Activated T-cell treated with anti-CD3 and anti-CD28 coated beads, Interleukin-2, amount 50 U/mL, for 72 hours (primary cell): ENCODE results near the gene BAIAP2L1. TPM values are rescaled to one million over a fixed set of nuclear protein-coding genes. Genes with fewer than 3 reads are reported as not detected.
"Not testable (repeated sequence)": the region's sequence is repeated elsewhere in the genome, so short reads cannot be mapped to it uniquely, and the experiment has no call there.

Source experiments
- ATAC-seq, 2 donors: fragments of 150-1000 bp; cut with Tn5 transposase; replicated peaks in 1 of 2; 2 replicates each; pipeline ENCODE4 v1.10.0; 2021; ENCODE audit warnings: moderate library complexity in 2 of 2, mild to moderate bottlenecking in 1 of 2
- DNase-seq, 2 donors: peaks; one replicate each; pipeline ENCODE4 v3.0.0; 2021 to 2022; ENCODE audit warnings: mixed read lengths in 1 of 2
- H3K27ac Mint-ChIP-seq: one replicate; pipeline ENCODE4 v1.8.0; 2022; ENCODE audit warnings: mild to moderate bottlenecking, moderate library complexity, mixed read lengths
- H3K27me3 Mint-ChIP-seq: one replicate; pipeline ENCODE4 v1.8.0; 2022; ENCODE audit warnings: low read depth, mixed read lengths
- H3K36me3 Mint-ChIP-seq, 2 donors: one replicate each; pipeline ENCODE4 v1.8.0; 2022; ENCODE audit warnings: mixed read lengths in 2 of 2, mild to moderate bottlenecking in 1 of 2; ENCODE audit not compliant: insufficient read depth in 2 of 2
- H3K4me1 Mint-ChIP-seq: one replicate; pipeline ENCODE4 v1.8.0; 2022; ENCODE audit warnings: low read depth, mixed read lengths
- H3K4me3 Mint-ChIP-seq, 2 donors: one replicate each; pipeline ENCODE4 v1.8.0; 2022; ENCODE audit warnings: mild to moderate bottlenecking in 2 of 2, mixed read lengths in 2 of 2, moderate library complexity in 2 of 2
- H3K9me3 Mint-ChIP-seq, 2 donors: one replicate each; pipeline ENCODE4 v1.8.0; 2022; ENCODE audit warnings: mixed read lengths in 2 of 2
- total RNA-seq, 2 donors: library from RNA; stranded (reverse); gene quantifications; one replicate each; pipeline ENCODE4 v1.2.3, GENCODE V29; 2022

The BAIAP2L1 gene, protein sequence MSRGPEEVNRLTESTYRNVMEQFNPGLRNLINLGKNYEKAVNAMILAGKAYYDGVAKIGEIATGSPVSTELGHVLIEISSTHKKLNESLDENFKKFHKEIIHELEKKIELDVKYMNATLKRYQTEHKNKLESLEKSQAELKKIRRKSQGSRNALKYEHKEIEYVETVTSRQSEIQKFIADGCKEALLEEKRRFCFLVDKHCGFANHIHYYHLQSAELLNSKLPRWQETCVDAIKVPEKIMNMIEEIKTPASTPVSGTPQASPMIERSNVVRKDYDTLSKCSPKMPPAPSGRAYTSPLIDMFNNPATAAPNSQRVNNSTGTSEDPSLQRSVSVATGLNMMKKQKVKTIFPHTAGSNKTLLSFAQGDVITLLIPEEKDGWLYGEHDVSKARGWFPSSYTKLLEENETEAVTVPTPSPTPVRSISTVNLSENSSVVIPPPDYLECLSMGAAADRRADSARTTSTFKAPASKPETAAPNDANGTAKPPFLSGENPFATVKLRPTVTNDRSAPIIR
- total RNA-seq = 1 to 10 TPM; 5.1 to 9.6 TPM

DNA sequence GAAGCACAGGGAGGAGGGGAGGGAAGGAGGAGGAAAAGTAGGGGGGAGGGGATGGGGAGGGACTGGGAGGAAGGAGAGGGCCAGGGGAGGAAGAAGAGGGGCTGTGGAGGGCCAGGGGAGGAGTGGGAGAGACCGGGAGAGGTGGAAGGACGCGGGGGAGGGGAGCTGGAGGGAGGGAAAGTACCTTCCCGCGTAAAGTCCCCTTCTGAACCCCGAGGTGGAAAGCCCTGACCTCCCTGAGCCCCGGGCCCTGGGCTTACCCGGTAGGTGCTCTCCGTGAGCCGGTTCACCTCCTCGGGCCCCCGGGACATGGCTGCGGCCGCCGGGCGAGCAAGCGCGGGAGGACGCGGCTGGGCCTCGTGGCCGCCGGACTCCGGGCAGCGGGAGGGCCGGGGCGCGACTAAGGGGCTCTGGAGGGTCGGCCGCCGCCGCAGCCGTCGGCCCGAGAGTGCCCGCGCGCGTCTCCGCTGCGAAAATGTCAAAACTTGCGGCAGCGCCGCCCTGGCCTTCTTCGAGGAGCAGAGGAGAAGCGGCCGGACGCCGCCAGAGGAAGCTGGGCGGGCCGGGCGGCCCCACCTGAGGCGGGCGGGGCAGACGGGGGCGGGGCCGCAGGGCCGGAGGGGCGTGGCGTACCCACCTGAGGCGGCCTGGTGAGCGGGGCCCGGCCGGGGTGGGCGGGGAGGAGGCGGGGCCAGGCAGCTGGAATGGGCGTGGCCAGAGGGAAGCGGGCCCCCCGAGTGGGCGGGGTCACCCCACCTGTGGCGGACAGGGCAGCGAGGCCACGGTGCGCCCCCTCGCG lies at the start of gene BAIAP2L1:
TSS of gene BAIAP2L1 (minus strand) at position 549 of the 799 bp plus-strand sequence. CDS start at position 311, 238 bp downstream.
- Mint-ChIP-seq H3K27ac (no peak within 1 kb of the TSS), H3K36me3 (peaks cover 0 to 1% of the 10 kb centered on the region in 2 donors)

DNA sequence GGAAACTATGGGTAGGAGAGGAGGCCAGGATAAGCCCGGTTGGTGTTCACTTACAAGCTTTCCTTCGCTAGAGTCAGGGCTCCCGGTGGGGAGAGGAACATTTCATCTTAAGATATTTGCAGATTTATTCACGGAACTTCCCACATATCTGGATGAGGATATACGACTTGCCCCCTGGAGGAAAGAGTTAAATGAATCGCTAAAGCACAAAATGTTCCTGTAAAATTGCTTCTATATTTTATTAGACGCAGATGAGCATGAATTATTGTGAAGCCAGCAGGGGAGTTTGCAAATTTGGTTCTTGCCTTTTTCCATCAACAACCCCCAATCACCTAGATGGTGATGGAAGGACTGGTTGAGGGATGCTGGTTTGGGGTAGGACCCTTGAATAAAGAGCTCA lies 47.9 kb upstream of the BAIAP2L1 start:
- Mint-ChIP-seq H3K4me3 (no peak overlapping the region), H3K27me3 (no peaks in the 10 kb centered on the region), H3K9me3 (no peaks in the 10 kb centered on the region), H3K27ac (no peak overlapping the region), H3K36me3 (peaks cover 0 to 4% of the 10 kb centered on the region in 2 donors), H3K4me1 (no peaks in the 10 kb centered on the region)
- ATAC-seq (no peak), DNase-seq (no peak)

More for the DNA sequence above, at the start of gene BAIAP2L1:
- Mint-ChIP-seq H3K27me3 (peaks cover 18% of the 10 kb centered on the region), H3K4me1 (peaks cover 6% of the 10 kb centered on the region), H3K4me3 (peak within 1 kb of the TSS; percentile 75 to 84), H3K9me3 (no peaks in the 10 kb centered on the region)
- ATAC-seq (peak; percentile 92 to 94), DNase-seq (peak; percentile 91 to 96)

DNA sequence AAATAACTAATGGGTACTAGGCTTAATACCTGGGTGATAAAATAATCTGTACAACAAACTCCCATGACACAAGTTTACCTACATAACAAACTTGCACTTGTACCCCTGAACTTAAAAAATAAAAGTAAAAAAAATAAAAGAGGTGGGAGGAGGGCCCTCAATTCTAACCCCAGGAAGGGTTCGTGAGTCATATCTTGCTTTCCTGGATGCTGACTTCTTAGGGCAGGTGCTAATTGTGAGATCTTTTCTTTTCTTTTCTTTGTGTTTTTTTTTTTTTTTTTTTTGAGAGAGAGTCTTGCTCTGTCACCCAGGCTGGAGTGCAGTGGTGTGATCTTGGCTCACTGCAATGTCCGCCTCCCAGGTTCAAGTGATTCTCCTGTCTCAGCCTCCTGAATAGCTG lies 40.1 kb upstream of the BAIAP2L1 start:
- not testable (repeated sequence) for H3K27ac Mint-ChIP-seq, H3K27me3 Mint-ChIP-seq

DNA sequence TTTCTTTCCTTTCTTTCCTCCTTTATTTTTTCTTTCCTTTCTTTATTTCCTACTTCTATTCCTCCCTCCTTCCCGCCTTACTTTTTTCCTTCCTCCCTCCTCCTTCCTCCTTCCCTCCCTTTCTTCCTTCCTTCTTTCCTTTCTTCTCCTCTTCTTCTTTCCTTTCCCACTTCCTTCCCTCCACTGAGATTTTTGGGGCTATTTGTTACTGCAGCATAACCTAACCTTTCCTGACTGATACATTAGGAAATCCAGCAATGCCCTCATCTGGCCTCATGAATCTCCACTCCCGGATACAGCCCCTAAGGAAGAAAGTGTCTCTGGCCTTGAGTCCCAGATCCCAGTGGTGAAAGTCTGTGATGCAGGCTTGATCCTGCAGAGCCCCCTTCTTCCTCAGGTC lies 38.6 kb upstream of the BAIAP2L1 start:
- no peak overlapping the region for H3K27ac Mint-ChIP-seq
- H3K9me3 Mint-ChIP-seq = peaks cover 2 to 6% of the 10 kb centered on the region in 2 donors
- no peak for ATAC-seq

More for the DNA sequence above, 40.1 kb upstream of the BAIAP2L1 start:
- H3K4me3 Mint-ChIP-seq, H3K36me3 Mint-ChIP-seq, DNase-seq, H3K4me1 Mint-ChIP-seq, H3K9me3 Mint-ChIP-seq: not testable (repeated sequence)
- ATAC-seq = peak in 1 of 2 donors; percentile 22

DNA sequence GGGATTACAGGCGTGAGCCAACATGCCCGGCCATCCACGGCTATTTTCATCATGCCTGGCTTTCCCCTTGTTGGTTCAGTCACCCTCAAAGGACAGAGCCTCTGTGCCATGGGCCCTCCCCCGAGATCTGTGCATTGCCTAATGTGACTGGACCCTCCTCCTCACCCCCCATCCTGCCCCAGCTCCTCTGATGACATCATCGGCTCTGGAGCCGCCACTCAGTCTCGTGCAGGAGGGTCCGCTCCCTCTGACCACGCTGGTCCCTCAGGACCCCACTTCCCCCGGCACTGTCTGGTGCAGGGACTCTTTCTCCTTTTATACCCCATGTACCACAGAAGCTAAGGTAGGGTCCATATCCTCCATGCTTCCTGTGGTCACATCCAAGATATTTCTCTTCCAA lies 33.2 kb upstream of the BAIAP2L1 start:
- H3K27me3 Mint-ChIP-seq = no peaks in the 10 kb centered on the region

More for the DNA sequence above, 38.6 kb upstream of the BAIAP2L1 start:
- DNase-seq = no peak
- Mint-ChIP-seq H3K36me3 (peaks cover 0 to 2% of the 10 kb centered on the region in 2 donors), H3K4me1 (no peaks in the 10 kb centered on the region), H3K27me3 (no peaks in the 10 kb centered on the region), H3K4me3 (no peak overlapping the region)

DNA sequence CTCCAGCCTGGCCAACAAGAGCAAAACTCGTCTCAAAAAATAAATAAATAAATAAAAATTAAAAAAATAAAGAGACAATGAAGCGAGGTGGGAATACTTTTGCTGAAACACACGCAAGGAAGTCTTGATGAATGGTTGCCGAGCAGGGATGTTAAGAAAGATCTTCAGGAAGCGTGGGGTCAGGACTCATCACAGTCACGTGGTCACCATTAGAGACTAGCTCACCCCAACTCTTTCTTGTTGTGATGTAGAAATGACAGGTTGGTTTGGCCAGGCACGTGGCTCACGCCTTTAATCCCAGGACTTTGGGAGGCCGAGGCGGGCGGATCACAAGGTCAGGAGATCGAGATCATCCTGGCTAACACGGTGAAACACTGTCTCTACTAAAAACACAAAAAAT lies 28.9 kb upstream of the BAIAP2L1 start:
- peaks cover 5% of the 10 kb centered on the region for H3K27me3 Mint-ChIP-seq
- ATAC-seq (no peak), DNase-seq (no peak)
- no peak overlapping the region for H3K27ac Mint-ChIP-seq
- no peak overlapping the region for H3K4me3 Mint-ChIP-seq
- H3K36me3 Mint-ChIP-seq = no peaks in the 10 kb centered on the region
- no peaks in the 10 kb centered on the region for H3K9me3 Mint-ChIP-seq
- H3K4me1 Mint-ChIP-seq = no peaks in the 10 kb centered on the region

More for the DNA sequence above, 33.2 kb upstream of the BAIAP2L1 start:
- no peaks in the 10 kb centered on the region for H3K9me3 Mint-ChIP-seq
- no peak overlapping the region for H3K4me3 Mint-ChIP-seq
- ATAC-seq = no peak
- H3K27ac Mint-ChIP-seq = no peak overlapping the region
- no peak for DNase-seq
- no peaks in the 10 kb centered on the region for H3K4me1 Mint-ChIP-seq
- H3K36me3 Mint-ChIP-seq = no peaks in the 10 kb centered on the region

DNA sequence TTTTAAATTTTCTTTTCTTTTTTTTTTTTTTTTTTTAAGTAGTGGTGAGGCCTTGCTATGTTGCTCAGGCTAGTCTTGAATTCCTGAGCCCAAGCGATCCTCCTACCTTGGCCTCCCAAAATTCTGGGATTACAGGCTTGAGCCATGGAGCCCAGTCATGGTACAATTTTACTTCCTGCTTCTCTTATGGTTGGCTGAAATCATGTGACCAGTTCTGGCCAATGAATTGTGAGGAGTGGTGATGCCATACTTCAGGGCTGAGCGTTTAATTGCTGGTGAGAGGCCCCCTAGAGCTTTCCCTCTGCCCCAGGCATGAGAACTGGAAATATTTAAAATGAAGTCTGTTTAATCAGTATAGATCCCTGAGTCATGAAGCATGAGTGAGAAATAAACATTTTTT lies 22.2 kb upstream of the BAIAP2L1 start:
- Mint-ChIP-seq H3K27ac (no peak overlapping the region), H3K4me1 (no peaks in the 10 kb centered on the region)

DNA sequence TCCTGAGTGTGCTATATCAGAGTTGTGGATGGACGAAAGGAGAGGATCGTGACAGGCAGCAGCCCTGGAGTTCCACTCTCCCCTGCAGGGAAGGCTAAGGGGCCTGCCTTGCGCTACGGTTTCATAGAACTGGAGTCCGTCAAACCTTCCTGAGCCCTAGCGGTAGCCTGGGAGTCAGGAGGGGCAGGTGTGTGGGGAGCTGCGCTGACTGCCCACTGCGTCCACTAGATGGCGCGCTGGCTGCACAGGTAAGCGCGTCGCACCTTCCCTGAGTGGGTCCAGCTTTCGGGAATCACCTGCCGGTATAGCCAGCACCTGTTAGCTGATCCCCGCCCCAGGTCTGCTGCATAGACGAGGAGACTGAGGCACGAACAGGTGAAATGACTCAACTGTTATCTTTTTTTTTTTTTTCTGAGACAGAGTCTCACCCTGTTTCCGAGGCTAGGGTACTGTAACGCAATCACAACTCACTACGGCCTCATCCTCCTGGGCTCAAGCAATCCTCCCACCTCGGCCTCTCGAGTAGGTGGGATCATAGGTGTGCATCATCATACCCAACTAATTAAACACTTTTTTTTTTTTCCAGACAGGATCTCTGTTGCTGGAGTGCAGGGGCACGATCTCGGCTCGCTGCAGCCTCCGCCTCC lies 20.2 kb upstream of the BAIAP2L1 start:
- peaks cover 0 to 3% of the 10 kb centered on the region in 2 donors for H3K9me3 Mint-ChIP-seq
- H3K36me3 Mint-ChIP-seq = no peaks in the 10 kb centered on the region
- H3K4me3 Mint-ChIP-seq = no peak overlapping the region
- peaks cover 27% of the 10 kb centered on the region for H3K27me3 Mint-ChIP-seq
- H3K4me1 Mint-ChIP-seq = no peaks in the 10 kb centered on the region
- DNase-seq (peak; percentile 67 to 69), ATAC-seq (peak; percentile 63 to 73)
- H3K27ac Mint-ChIP-seq = no peak overlapping the region

More for the DNA sequence above, 22.2 kb upstream of the BAIAP2L1 start:
- Mint-ChIP-seq H3K36me3 (no peaks in the 10 kb centered on the region), H3K27me3 (peaks cover 27% of the 10 kb centered on the region), H3K9me3 (peaks cover 0 to 3% of the 10 kb centered on the region in 2 donors), H3K4me3 (no peak overlapping the region)
- ATAC-seq (no peak), DNase-seq (no peak)

DNA sequence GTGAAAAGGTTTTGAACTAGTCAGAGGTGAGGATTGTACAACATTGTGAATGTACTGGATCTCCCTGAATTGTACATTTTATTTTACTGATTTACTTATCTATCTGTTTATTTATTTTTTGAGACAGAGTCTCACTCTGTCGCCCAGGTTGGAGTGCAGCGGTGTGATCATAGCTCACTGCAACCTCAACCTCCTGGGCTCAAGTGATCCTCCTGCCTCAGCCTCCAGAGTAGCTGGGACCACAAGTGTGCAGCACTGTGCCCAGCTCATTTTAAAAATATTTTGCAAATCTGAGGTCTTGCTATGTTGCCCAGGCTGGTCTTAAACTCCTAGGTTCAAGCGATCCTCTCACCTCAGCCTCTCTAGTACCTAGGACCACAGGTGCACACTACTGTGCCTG lies 19.1 kb upstream of the BAIAP2L1 start:
- not testable (repeated sequence) for H3K4me1 Mint-ChIP-seq, ATAC-seq, H3K4me3 Mint-ChIP-seq, DNase-seq, H3K36me3 Mint-ChIP-seq, H3K27ac Mint-ChIP-seq, H3K9me3 Mint-ChIP-seq
- H3K27me3 Mint-ChIP-seq = peaks cover 24% of the 10 kb centered on the region

DNA sequence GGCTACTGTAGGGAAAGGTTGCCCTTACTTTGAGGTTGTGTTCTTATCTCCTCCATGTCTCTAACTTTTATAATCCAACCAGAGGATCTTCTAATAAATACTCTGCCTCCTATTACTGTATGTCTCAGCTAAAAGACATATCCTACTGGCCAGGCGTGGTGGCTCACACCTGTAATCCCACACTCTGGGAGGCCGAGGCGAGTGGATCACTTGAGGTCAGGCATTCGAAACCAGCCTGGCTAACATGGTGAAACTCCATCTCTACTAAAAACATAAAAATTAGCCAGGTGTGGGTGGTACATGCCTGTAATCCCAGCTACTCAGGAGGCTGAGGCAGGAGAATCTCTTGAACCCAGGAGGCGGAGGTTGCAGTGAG lies 18.4 kb upstream of the BAIAP2L1 start:
- not testable (repeated sequence) for H3K4me1 Mint-ChIP-seq, DNase-seq, H3K4me3 Mint-ChIP-seq, ATAC-seq, H3K36me3 Mint-ChIP-seq, H3K9me3 Mint-ChIP-seq, H3K27ac Mint-ChIP-seq
- H3K27me3 Mint-ChIP-seq = peaks cover 18% of the 10 kb centered on the region

DNA sequence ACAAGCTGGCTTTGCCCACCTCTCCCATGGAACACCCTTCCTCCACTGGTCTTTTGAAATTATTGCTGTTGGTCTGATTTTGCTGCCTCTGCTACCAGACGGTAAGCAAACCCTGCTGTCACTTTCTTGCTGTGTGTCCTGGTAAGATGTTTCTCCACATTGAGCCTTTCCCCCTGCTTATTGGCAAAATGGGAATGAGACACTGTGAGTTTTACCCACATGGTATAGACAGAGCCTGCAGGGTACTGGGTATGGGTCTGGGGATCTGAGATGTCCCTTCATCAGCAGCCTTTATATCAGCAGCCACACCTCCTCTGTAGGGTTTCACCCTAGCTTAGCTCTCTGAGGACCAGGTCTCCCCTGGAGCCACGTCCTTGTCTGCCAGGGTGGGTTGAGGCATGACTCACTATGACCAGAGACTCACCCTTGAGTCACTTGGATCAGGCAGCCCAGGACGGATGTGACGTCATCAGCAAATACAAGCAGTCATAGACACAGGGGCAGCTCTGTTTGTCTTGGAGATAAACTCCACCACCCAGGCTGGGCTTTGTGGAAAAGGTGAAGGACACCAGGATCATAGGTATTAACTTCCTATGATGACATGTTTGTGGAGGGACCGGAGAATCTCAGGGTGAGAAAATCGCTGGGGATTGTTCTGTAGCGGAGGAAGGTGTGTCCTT lies 17.9 kb upstream of the BAIAP2L1 start:
- H3K9me3 Mint-ChIP-seq = peaks cover 0 to 3% of the 10 kb centered on the region in 2 donors
- H3K27ac Mint-ChIP-seq = no peak overlapping the region
- no peak overlapping the region for H3K4me3 Mint-ChIP-seq
- H3K36me3 Mint-ChIP-seq = no peaks in the 10 kb centered on the region
- H3K27me3 Mint-ChIP-seq = peaks cover 15% of the 10 kb centered on the region
- H3K4me1 Mint-ChIP-seq = peaks cover 7% of the 10 kb centered on the region
- DNase-seq (peak; percentile 52), ATAC-seq (peak; percentile 87 to 97)

DNA sequence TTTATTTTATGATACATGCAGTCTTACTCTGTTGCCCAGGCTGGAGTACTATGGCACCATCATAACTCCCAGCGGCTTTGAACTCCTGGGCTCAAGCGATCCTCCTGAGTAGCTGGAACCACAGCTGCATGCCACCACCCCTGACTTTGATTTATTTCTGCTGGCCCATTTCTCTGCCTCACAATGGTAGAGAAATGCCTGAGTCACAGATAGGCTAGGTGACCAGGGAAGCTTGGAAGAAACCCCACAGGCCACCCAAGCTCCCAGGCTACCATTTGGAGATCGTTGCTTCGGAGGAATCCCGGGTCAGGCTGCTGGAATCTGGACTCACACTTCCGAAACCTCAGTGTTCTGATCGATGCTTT lies 17.4 kb upstream of the BAIAP2L1 start:
- H3K4me3 Mint-ChIP-seq = no peak overlapping the region
- no peaks in the 10 kb centered on the region for H3K36me3 Mint-ChIP-seq
- DNase-seq (no peak), ATAC-seq (no peak)
- peaks cover 10% of the 10 kb centered on the region for H3K27me3 Mint-ChIP-seq
- H3K27ac Mint-ChIP-seq = no peak overlapping the region
- peaks cover 0 to 3% of the 10 kb centered on the region in 2 donors for H3K9me3 Mint-ChIP-seq
- H3K4me1 Mint-ChIP-seq = peaks cover 7% of the 10 kb centered on the region
